T-helper 1 cell treated with Interleukin-12 subunit alpha and Interleukin-12 subunit beta and Interleukin-4 antibody, amounts not matched to agents 30 ng/mL and 1 ng/mL, for 36 hours (primary cell): Measurements from ENCODE around the gene AAMP. TPM values are rescaled to one million over a fixed set of nuclear protein-coding genes. Genes with fewer than 3 reads are reported as not detected.

ENCODE experiments used
- intact Hi-C: fragments of 100-400 bp; cut with micrococcal nuclease; formaldehyde crosslinking; loops from one replicate; pipeline ENCODE4 v1.15.1; 2024
- total RNA-seq: library from RNA; stranded (reverse); gene quantifications from 2 replicates; pipeline ENCODE4 v1.2.3, GENCODE V29; 2022

AAMP gene
- total RNA-seq, 1 donor from 2014 or later = 64.1 TPM

GRCh38 chr2:218229851-218230250 is 40.1 kb downstream of the AAMP start:
- intact Hi-C loops = loop anchor here (1.0 to 5.0 kb wide), 8 partner anchors 8 to 1818 kb away; partner anchors contain the start of genes AAMP, PNKD and SMARCAL1

- intact Hi-C loops = loop anchor here (1.0 to 5.0 kb wide), 7 partner anchors 9 to 1817 kb away; partner anchors contain the start of genes AAMP, PNKD and SMARCAL1
Measured at GRCh38 chr2:218229239-218229638, 40.7 kb downstream of the AAMP start.

GRCh38 chr2:218228366-218229090 is 41.4 kb downstream of the AAMP start:
- intact Hi-C loops = loop anchor here (1.0 to 5.0 kb wide), 7 partner anchors 10 to 1816 kb away; partner anchors contain the start of genes AAMP, PNKD and SMARCAL1

GRCh38 chr2:218226903-218227302 is 43.0 kb downstream of the AAMP start:
- intact Hi-C loops = loop anchor here (5.0 kb wide), 1 partner anchor 1815 kb away; the partner anchor contains the start of gene SMARCAL1

GRCh38 chr2:218224186-218224585 is 45.8 kb downstream of the AAMP start:
- intact Hi-C loops = no loop called here

- intact Hi-C loops = no loop called here
Measured at GRCh38 chr2:218223046-218223445, 46.9 kb downstream of the AAMP start.

- intact Hi-C loops = loop anchor here (2.0 kb wide), 1 partner anchor 438 kb away; the partner anchor contains the start of genes BCS1L and ZNF142
Measured at GRCh38 chr2:218221000-218221399, 48.9 kb downstream of the AAMP start.

- intact Hi-C loops = loop anchor here (1.0 to 5.0 kb wide), 6 partner anchors 439 to 1025 kb away; partner anchors contain the start of genes ANKZF1, ATG9A, BCS1L and CNPPD1
Measured at GRCh38 chr2:218219934-218220333, 50.0 kb downstream of the AAMP start.

GRCh38 chr2:218218268-218219185 is 51.4 kb downstream of the AAMP start:
- intact Hi-C loops = loop anchor here (1.0 to 5.0 kb wide), 9 partner anchors 11 to 1027 kb away; partner anchors contain the start of genes ANKZF1, ATG9A, CNPPD1 and GLB1L

GRCh38 chr2:218217360-218218267 is 52.3 kb downstream of the AAMP start:
- intact Hi-C loops = loop anchor here (1.0 to 5.0 kb wide), 13 partner anchors 12 to 1379 kb away; partner anchors contain the start of genes AAMP, ANKZF1, ATG9A and CNOT9

GRCh38 chr2:218216674-218217359 is 53.1 kb downstream of the AAMP start, which contains the start of gene ARPC2:
Gene ARPC2 (plus strand): TSS chr2:218217189. CDS start chr2:218217471, 282 bp downstream.
- intact Hi-C loops = loop anchor here (1.0 to 5.0 kb wide), 12 partner anchors 48 to 1380 kb away; partner anchors contain the start of genes AAMP, ANKZF1, ATG9A and CNOT9

- intact Hi-C loops = loop anchor here (1.0 to 5.0 kb wide), 9 partner anchors 48 to 1380 kb away; partner anchors contain the start of genes ANKZF1, ATG9A, CNPPD1 and GMPPA
Measured at GRCh38 chr2:218216336-218216673, 53.6 kb downstream of the AAMP start.

Other genes starting within 250 kb of the AAMP start
- gene RUFY4, start 200.9 kb downstream of the AAMP start, total RNA-seq = 3.2 and 3.3 TPM in 2 replicates
- gene CXCR2, start 144.1 kb downstream of the AAMP start, total RNA-seq = 0.12 TPM in 2 replicates
- 0.54 and 0.76 TPM in 2 replicates for gene CXCR1, start 103.2 kb downstream of the AAMP start, total RNA-seq
- gene ARPC2, start 52.9 kb downstream of the AAMP start, total RNA-seq = 687 and 710 TPM in 2 replicates
- 1.5 and 1.8 TPM in 2 replicates for gene GPBAR1, start 9.1 kb downstream of the AAMP start, total RNA-seq
- 26.9 and 28.8 TPM in 2 replicates for gene PNKD, start 382 bp upstream of the AAMP start, total RNA-seq
- gene TMBIM1, start 22.4 kb upstream of the AAMP start, total RNA-seq = 75.4 and 76.0 TPM in 2 replicates
- not detected in 2 replicates for gene CATIP, start 86.7 kb upstream of the AAMP start, total RNA-seq
- 0.32 and 0.34 TPM in 2 replicates for gene SLC11A1, start 112.1 kb upstream of the AAMP start, total RNA-seq
- gene CTDSP1, start 129.7 kb upstream of the AAMP start, total RNA-seq = 145 and 146 TPM in 2 replicates
- gene VIL1, start 149.0 kb upstream of the AAMP start, total RNA-seq = 0.27 TPM in 1 of 2 replicates, not detected in the other